Iris pigment epithelial cell (primary cell): Measurements from ENCODE around the gene GAGE12D.
"Not testable (repeated sequence)": the region's sequence is repeated elsewhere in the genome, so short reads cannot be mapped to it uniquely, and the experiment has no call there.

Experiments
- DNase-seq: peaks from one replicate; pipeline ENCODE4 v3.0.0-alpha.2; 2011; ENCODE audit warnings: low read depth

Gene GAGE12D, protein sequence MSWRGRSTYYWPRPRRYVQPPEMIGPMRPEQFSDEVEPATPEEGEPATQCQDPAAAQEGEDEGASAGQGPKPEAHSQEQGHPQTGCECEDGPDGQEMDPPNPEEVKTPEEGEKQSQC

DNA sequence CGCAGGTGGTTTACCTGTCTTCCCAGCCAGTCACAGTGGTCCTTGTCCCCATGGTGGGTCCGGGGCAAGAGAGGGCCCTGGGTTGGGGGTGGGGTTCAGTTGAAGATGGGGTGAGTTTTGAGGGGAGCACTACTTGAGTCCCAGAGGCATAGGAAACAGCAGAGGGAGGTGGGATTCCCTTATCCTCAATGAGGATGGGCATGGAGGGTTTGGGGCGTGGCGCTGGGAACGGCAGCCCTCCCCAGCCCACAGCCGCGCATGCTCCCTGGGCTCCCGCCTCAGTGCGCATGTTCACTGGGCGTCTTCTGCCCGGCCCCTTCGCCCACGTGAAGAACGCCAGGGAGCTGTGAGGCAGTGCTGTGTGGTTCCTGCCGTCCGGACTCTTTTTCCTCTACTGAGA lies at the start of gene GAGE12D:
Gene GAGE12D, plus strand, starts transcription at position 301 of the 400 bp plus-strand sequence. CDS start 1,155 bp downstream, outside the sequence.
- DNase-seq = not testable (repeated sequence)

DNA sequence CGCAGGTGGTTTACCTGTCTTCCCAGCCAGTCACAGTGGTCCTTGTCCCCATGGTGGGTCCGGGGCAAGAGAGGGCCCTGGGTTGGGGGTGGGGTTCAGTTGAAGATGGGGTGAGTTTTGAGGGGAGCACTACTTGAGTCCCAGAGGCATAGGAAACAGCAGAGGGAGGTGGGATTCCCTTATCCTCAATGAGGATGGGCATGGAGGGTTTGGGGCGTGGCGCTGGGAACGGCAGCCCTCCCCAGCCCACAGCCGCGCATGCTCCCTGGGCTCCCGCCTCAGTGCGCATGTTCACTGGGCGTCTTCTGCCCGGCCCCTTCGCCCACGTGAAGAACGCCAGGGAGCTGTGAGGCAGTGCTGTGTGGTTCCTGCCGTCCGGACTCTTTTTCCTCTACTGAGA lies 9.7 kb upstream of the GAGE12D start, which contains the start of gene GAGE12C:
Gene GAGE12C, plus strand, starts transcription at position 301 of the 400 bp plus-strand sequence. CDS start 1,155 bp downstream, outside the sequence.
- not testable (repeated sequence) for DNase-seq

GRCh38 chrX:49550989-49551388 lies 9.5 kb downstream of the GAGE12D start, which contains the start of gene GAGE12E:
TSS of gene GAGE12E (plus strand) at chrX:49551289. CDS start at chrX:49552444, 1,155 bp downstream.
- not testable (repeated sequence) for DNase-seq

- DNase-seq = not testable (repeated sequence)
Observed at GRCh38 chrX:49560542-49560941, 19.0 kb downstream of the GAGE12D start, which contains the start of gene GAGE12F. TSS of gene GAGE12F (plus strand) at chrX:49560842. CDS start at chrX:49561997, 1,155 bp downstream.

- not testable (repeated sequence) for DNase-seq
Observed at GRCh38 chrX:49568728-49569127, 27.2 kb downstream of the GAGE12D start.

DNA sequence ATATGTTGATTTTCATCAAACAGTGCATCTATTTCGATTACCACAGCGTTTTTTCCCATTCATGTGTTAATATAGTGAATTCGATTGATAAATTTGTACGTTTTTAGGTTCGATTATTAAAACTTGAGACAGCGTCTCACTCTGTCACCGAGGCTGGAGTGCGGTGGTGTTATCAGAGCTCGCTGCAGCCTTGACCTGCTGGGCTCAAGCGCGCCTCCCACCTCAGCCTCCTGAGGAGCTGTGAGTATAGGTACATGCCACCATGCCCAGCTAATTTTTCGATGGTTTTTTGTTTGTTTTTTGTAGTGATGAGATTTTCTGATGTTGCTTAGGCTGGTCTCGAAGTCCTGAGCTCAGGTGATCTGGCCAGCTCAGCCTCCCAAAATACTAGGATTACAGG lies 27.6 kb downstream of the GAGE12D start:
- not testable (repeated sequence) for DNase-seq

DNA sequence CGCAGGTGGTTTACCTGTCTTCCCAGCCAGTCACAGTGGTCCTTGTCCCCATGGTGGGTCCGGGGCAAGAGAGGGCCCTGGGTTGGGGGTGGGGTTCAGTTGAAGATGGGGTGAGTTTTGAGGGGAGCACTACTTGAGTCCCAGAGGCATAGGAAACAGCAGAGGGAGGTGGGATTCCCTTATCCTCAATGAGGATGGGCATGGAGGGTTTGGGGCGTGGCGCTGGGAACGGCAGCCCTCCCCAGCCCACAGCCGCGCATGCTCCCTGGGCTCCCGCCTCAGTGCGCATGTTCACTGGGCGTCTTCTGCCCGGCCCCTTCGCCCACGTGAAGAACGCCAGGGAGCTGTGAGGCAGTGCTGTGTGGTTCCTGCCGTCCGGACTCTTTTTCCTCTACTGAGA lies 28.6 kb downstream of the GAGE12D start, which contains the start of gene GAGE12G:
Gene GAGE12G, plus strand, starts transcription at position 301 of the 400 bp plus-strand sequence. CDS start 1,155 bp downstream, outside the sequence.
- not testable (repeated sequence) for DNase-seq

GRCh38 chrX:49579649-49580048 lies 38.1 kb downstream of the GAGE12D start, which contains the start of gene GAGE12H:
TSS of gene GAGE12H (plus strand) at chrX:49579949. CDS start at chrX:49581104, 1,155 bp downstream.
- DNase-seq = not testable (repeated sequence)

DNA sequence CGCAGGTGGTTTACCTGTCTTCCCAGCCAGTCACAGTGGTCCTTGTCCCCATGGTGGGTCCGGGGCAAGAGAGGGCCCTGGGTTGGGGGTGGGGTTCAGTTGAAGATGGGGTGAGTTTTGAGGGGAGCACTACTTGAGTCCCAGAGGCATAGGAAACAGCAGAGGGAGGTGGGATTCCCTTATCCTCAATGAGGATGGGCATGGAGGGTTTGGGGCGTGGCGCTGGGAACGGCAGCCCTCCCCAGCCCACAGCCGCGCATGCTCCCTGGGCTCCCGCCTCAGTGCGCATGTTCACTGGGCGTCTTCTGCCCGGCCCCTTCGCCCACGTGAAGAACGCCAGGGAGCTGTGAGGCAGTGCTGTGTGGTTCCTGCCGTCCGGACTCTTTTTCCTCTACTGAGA lies 47.7 kb downstream of the GAGE12D start, which contains the start of gene GAGE2A:
Gene GAGE2A, plus strand, starts transcription at position 301 of the 400 bp plus-strand sequence. CDS start 1,155 bp downstream, outside the sequence.
- DNase-seq = not testable (repeated sequence)

DNA sequence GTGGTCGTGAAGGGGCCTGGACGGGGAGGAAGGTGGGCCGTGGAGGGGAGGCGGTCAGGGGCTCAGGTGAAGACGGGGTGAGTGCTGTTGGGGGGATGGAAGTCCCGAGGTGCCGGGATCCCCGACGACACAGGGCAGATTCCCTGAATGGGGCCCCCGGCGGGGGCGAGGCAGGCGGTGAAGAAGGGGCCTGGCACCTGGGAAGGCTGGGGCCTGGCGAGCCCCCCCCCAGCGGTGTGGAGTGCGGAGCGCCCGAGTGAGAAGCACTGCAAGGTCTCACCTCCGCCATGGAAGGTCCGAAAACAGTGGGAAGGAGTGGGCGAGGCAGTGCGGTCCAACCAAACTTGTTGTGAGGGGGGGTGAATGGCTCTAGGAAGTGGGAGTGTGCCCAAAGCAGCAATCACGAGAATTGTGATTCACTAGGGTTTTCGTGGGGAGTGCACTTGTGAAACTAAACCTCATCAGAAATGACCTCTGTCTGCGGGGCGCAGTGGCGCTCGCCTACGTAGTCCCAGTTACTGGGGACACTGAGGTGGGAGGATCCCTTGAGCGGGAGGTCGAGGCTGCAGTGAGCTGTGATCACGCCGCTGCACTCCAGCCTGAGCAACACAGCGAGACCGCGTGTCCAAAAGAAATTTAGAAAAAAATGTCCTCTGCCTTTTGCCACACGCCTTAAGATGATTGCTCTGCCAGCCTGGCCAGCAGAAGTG lies 48.4 kb downstream of the GAGE12D start:
- DNase-seq = not testable (repeated sequence)

GRCh38 chrX:49590488-49590887 lies 49.0 kb downstream of the GAGE12D start:
- not testable (repeated sequence) for DNase-seq
